HepG2 (cell line): ENCODE results near the gene SLC26A3.

Experiments used
- ARNT ChIP-seq: fragments of 450-650 bp; IDR thresholded peaks from 2 replicates; pipeline ENCODE4 v1.6.1; 2017
- CHD2 ChIP-seq: IDR thresholded peaks from 2 replicates; pipeline ENCODE4 v1.6.1; 2011; ENCODE audit warnings: low read depth, low read length, improper control_type of control experiment
- ETV6 ChIP-seq: sonication (generic); formaldehyde crosslinking; conservative IDR thresholded peaks from 2 replicates; pipeline ENCODE4 v1.4.0; 2020; ENCODE audit warnings: missing genetic modification reagents
- FOXA1 ChIP-seq, 2 experiments: fragments of 450-650 bp in 1 of 2; sonication (generic) in 1 of 2; formaldehyde crosslinking in 1 of 2; IDR thresholded peaks; 2 replicates each; pipeline versions ENCODE4 v1.4.0 to v1.6.1; 2016 to 2020; ENCODE audit warnings: missing genetic modification reagents in 1 of 2
- NFE2L1 ChIP-seq: sonication (generic); formaldehyde crosslinking; IDR thresholded peaks from 2 replicates; pipeline ENCODE4 v1.4.0; 2020; ENCODE audit warnings: missing genetic modification reagents, mild to moderate bottlenecking, borderline replicate concordance
- NFYB ChIP-seq: sonication (generic); formaldehyde crosslinking; IDR thresholded peaks from 2 replicates; pipeline ENCODE4 v1.4.0; 2020; ENCODE audit warnings: missing genetic modification reagents
- NR3C1 ChIP-seq: sonication (generic); formaldehyde crosslinking; IDR thresholded peaks from 2 replicates; pipeline ENCODE4 v1.4.0; 2020; ENCODE audit warnings: missing genetic modification reagents
- POLR2A ChIP-seq, 2 experiments: IDR thresholded peaks; 2 replicates each; pipeline ENCODE4 v1.6.1; 2011; ENCODE audit warnings: low read depth in 2 of 2, low read length in 2 of 2, mild to moderate bottlenecking in 1 of 2, moderate library complexity in 1 of 2; ENCODE audit not compliant: insufficient read depth in 1 of 2
- RXRA ChIP-seq: sonication (generic); formaldehyde crosslinking; IDR thresholded peaks from 2 replicates; pipeline ENCODE4 v1.5.1; 2020; ENCODE audit warnings: missing genetic modification reagents
- SETDB1 ChIP-seq: sonication (generic); formaldehyde crosslinking; IDR thresholded peaks from 2 replicates; pipeline ENCODE4 v1.5.1; 2020; ENCODE audit warnings: missing genetic modification reagents, mild to moderate bottlenecking, borderline replicate concordance
- ZFP41 ChIP-seq: sonication (generic); formaldehyde crosslinking; IDR thresholded peaks from 2 replicates; pipeline ENCODE4 v1.4.0; 2020; ENCODE audit warnings: mild to moderate bottlenecking, missing genetic modification reagents, borderline replicate concordance
- ZNF652 ChIP-seq: IDR thresholded peaks from 2 replicates; pipeline ENCODE4 v1.6.1; 2016; ENCODE audit warnings: low read depth, borderline replicate concordance
- ZNF704 ChIP-seq: sonication (generic); formaldehyde crosslinking; IDR thresholded peaks from 2 replicates; pipeline ENCODE4 v1.8.1; 2023; ENCODE audit warnings: mild to moderate bottlenecking, inconsistent platforms, moderate library complexity, missing genetic modification reagents, borderline replicate concordance

- no peak for TF ChIP-seq ETV6 (CRISPR knock-in tag)
- no peak for TF ChIP-seq SETDB1
- no peak for TF ChIP-seq CHD2
- no peak for TF ChIP-seq POLR2A (IDR thresholded peaks at IDR 0.05; ENCODE audit: insufficient read depth in 1 of 2, low read depth in 2 of 2, low read length in 2 of 2)
- TF ChIP-seq NR3C1 (CRISPR knock-in tag), result no peak
- no peak for TF ChIP-seq NFE2L1 (CRISPR knock-in tag)
- TF ChIP-seq ZFP41 (CRISPR knock-in tag), result no peak
- no peak for TF ChIP-seq ZNF652
- TF ChIP-seq RXRA (CRISPR knock-in tag), result no peak
- no peak for TF ChIP-seq ZNF704 (CRISPR knock-in tag)
- TF ChIP-seq ARNT, result no peak
- TF ChIP-seq NFYB (CRISPR knock-in tag), result no peak
- no peak for TF ChIP-seq FOXA1 (IDR thresholded peaks at IDR 0.05)
- no peak for TF ChIP-seq FOXA1 (CRISPR knock-in tag; IDR thresholded peaks at IDR 0.05)
These were observed 10.5 kb upstream of the SLC26A3 start for GRCh38 chr7:107813524-107813923.
